Right lobe of liver (tissue), 6 donors: ENCODE measurements around the gene OR2L5. TPM values are rescaled to one million over a fixed set of nuclear protein-coding genes. Genes with fewer than 3 reads are reported as not detected.

ENCODE experiments used
- ATAC-seq, 4 donors: fragments of 200-7000 bp; cut with Tn5 transposase; one replicate each; pipeline ENCODE4 v1.9.1; 2020; ENCODE audit warnings: mild to moderate bottlenecking in 4 of 4, moderate library complexity in 4 of 4
- DNase-seq, 3 donors: peaks; one replicate each; pipeline ENCODE4 v3.0.0-alpha.2; 2020
- H3K27ac ChIP-seq, 3 donors: fragments of 200-600 bp; one replicate each; pipeline ENCODE4 v1.8.0; 2022
- H3K27me3 ChIP-seq, 2 donors: fragments of 200-600 bp; one replicate each; pipeline ENCODE4 v1.8.0; 2022
- H3K36me3 ChIP-seq, 4 donors: fragments of 200-600 bp; sonication (generic) in 1 of 4; one replicate each; pipeline versions ENCODE4 v1.5.1 to v1.8.0; 2017 to 2022; ENCODE audit warnings: control low read depth in 1 of 4
- H3K4me1 ChIP-seq, 4 donors: fragments of 200-600 bp; sonication (generic) in 1 of 4; one replicate each; pipeline versions ENCODE4 v1.5.1 to v1.8.0; 2017 to 2022; ENCODE audit warnings: control low read depth in 1 of 4
- H3K4me3 ChIP-seq, 3 donors: fragments of 200-600 bp; one replicate each; pipeline ENCODE4 v1.8.0; 2022
- H3K9me3 ChIP-seq, 4 donors: fragments of 200-600 bp; sonication (generic) in 1 of 4; one replicate each; pipeline versions ENCODE4 v1.5.1 to v1.8.0; 2017 to 2022; ENCODE audit warnings: control low read depth in 1 of 4
- CTCF ChIP-seq, 4 donors: fragments of 200-600 bp in 3 of 4; fragments of 450-650 bp in 1 of 4; IDR thresholded peaks; one replicate each; pipeline versions ENCODE4 v1.5.1 to v1.8.0; 2016 to 2022; ENCODE audit warnings: antibody characterized with exemption in 4 of 4, mild to moderate bottlenecking in 2 of 4
- POLR2A ChIP-seq: fragments of 450-650 bp; IDR thresholded peaks from one replicate; pipeline ENCODE4 v1.6.1; 2017; ENCODE audit warnings: antibody characterized with exemption, mild to moderate bottlenecking
- WGBS: methylation state at CpG from one replicate; pipeline ENCODE4 v1.1.6; 2018; ENCODE audit warnings: low coverage, low lambda C conversion rate; ENCODE audit not compliant: insufficient coverage; ENCODE audit errors: missing lambda C conversion rate; 5-methylcytosine and 5-hydroxymethylcytosine counted together
- intact Hi-C, 2 donors: fragments of 100-400 bp; cut with DNase I; formaldehyde crosslinking; loops; one replicate each; pipeline versions ENCODE4 v1.11.2 to v1.14.1; 2022
- long read RNA-seq: library from polyadenylated mRNA; unstranded; transcript quantifications from one replicate; pipeline ENCODE4 v2.0.0, GENCODE V29; 2019
- total RNA-seq, 6 experiments: library from RNA; depleted of rRNA in 2 of 6; stranded (reverse); fragments of >200 nt in 2 of 6; fragmentation: NEBNext Ultra II Directional in 3 of 6; extraction: Animal tissue kit (Norgen Biotek cat#: 25700) in 3 of 6; gene quantifications; one replicate each; pipeline versions ENCODE4 v1.1.0 to v1.2.4, GENCODE V29; 2016 to 2023
- donor health status: DM: no; HTN: yes; CAD: no.
- donor health status: DM: no; HTN: no; CAD: no.
- donor health status: DM: no; HTN: no; CAD: no.
- donor health status: DM: no; HTN: yes; CAD: no.
- donor health status: DM: no; HTN: yes; CAD: no.

The OR2L5 gene
- not detected for total RNA-seq
- long read RNA-seq = 0 reads

GRCh38 chr1:248013229-248013710, at the start of gene OR2L5:
Gene OR2L5, plus strand, starts transcription at chr1:248013660. Its CDS starts 8,288 bp downstream, at chr1:248021948.
- Histone ChIP-seq H3K4me3 (no peak within 1 kb of the TSS), H3K4me1 (no peaks in the 10 kb centered on the region), H3K27ac (no peak within 1 kb of the TSS), H3K9me3 (no peaks in the 10 kb centered on the region), H3K27me3 (no peaks in the 10 kb centered on the region), H3K36me3 (no peaks in the 10 kb centered on the region)
- intact Hi-C loops = no loop called here
- DNase-seq (no peak), ATAC-seq (no peak)
- no peak for TF ChIP-seq CTCF (IDR thresholded peaks at IDR 0.05)
- no peak for TF ChIP-seq POLR2A
- WGBS = 61% methylated on average over 2 of the region's 2 CpGs

- intact Hi-C loops = no loop called here
- ATAC-seq (no peak), DNase-seq (no peak)
- Histone ChIP-seq H3K27me3 (no peaks in the 10 kb centered on the region), H3K27ac (no peak within 1 kb of the TSS), H3K9me3 (no peaks in the 10 kb centered on the region), H3K4me3 (no peak within 1 kb of the TSS), H3K4me1 (no peaks in the 10 kb centered on the region), H3K36me3 (no peaks in the 10 kb centered on the region)
- WGBS = 62% methylated on average over 2 of the region's 2 CpGs
- no peak for TF ChIP-seq POLR2A
- TF ChIP-seq CTCF (IDR thresholded peaks at IDR 0.05) = no peak
Observed at GRCh38 chr1:247964933-247965332, 48.5 kb upstream of the OR2L5 start, which contains the start of gene OR2AK2. Gene OR2AK2, plus strand, starts transcription at chr1:247965233. Its CDS starts 144 bp downstream, at chr1:247965377.

GRCh38 chr1:247966532-247967204, 46.8 kb upstream of the OR2L5 start:
- TF ChIP-seq CTCF (IDR thresholded peaks at IDR 0.05) = no peak
- H3K4me3 ChIP-seq = no peak overlapping the region
- no peaks in the 10 kb centered on the region for H3K36me3 ChIP-seq
- H3K27ac ChIP-seq = no peak overlapping the region
- no peaks in the 10 kb centered on the region for H3K27me3 ChIP-seq
- intact Hi-C loops = no loop called here
- ATAC-seq = no peak
- no peaks in the 10 kb centered on the region for H3K9me3 ChIP-seq
- 36% methylated on average over 3 of the region's 5 CpGs for WGBS
- DNase-seq = no peak
- H3K4me1 ChIP-seq = no peaks in the 10 kb centered on the region

GRCh38 chr1:247992986-247993385, 20.5 kb upstream of the OR2L5 start:
- Histone ChIP-seq H3K4me1 (no peaks in the 10 kb centered on the region), H3K9me3 (no peaks in the 10 kb centered on the region), H3K27me3 (no peaks in the 10 kb centered on the region), H3K36me3 (no peaks in the 10 kb centered on the region), H3K27ac (no peak overlapping the region), H3K4me3 (no peak overlapping the region)
- WGBS = 13% methylated on average over 2 of the region's 2 CpGs
- no peak for ATAC-seq
- DNase-seq = no peak
- intact Hi-C loops = no loop called here
- no peak for TF ChIP-seq CTCF (IDR thresholded peaks at IDR 0.05)
- no peak for TF ChIP-seq POLR2A
